ENCODE results near the gene KAT5.
"Not testable (repeated sequence)": the region's sequence is repeated elsewhere in the genome, so short reads cannot be mapped to it uniquely, and the experiment has no call there.

Gene KAT5

DNA sequence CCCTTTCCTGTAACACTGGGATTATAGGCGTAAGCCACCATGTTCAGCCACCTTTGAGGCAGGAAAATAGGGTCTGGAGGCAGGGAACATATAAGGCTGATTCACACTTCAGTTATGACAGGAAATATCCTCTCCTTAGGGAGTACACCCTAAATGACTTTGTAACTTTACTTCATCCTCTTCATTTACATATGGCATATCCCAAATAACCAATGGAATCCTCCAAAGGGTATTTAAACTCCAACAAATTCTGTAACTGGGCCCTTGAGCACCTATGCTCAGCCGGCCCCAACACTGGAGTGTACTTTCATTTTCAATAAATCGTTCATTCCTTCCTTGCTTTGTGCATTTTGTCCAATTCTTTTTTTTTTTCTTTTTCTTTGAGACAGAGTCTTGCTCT, 1.6 kb upstream of the KAT5 start:
- DNase-seq: no peak

DNA sequence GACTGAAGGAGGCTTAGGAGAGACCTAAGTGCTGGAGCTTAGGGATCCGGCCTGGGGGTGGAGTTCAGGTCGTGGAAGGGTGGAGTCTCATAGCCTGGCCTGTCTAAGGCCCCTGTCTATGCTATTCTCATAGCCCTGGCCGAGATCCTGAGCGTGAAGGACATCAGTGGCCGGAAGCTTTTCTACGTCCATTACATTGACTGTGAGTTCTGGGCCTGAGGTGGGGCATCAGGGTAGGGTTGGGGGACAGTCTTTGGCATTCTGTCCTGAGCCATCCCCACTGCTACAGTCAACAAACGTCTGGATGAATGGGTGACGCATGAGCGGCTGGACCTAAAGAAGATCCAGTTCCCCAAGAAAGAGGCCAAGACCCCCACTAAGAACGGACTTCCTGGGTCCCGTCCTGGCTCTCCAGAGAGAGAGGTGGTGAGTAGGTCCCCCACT, 603 bp downstream of the KAT5 start:
- no peak for DNase-seq

DNA sequence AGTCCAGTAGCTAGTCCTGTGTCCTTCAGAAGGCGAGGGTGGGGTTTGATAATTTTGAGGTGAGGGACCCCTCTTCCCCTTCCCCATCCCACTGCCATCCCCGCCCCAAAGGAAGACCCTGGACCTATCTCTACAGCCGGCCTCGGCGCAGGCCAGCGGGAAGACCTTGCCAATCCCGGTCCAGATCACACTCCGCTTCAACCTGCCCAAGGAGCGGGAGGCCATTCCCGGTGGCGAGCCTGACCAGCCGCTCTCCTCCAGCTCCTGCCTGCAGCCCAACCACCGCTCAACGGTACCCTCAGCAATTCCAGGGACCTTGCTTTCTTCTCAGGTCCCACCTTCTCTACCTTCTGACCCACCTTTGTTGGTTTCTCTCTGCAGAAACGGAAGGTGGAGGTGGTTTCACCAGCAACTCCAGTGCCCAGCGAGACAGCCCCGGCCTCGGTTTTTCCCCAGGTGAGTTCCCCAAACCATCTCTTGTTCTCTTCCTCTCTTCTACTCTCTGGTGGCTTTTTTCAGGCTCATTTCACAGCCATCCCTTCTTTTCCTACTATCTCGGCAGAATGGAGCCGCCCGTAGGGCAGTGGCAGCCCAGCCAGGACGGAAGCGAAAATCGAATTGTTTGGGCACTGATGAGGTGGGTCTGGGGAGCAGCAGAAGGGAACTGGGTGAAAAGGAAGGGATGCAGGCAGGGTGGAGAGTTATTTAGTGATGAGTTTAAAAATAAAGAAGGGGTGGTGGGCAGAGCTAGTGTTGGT, 1.3 kb downstream of the KAT5 start:
- DNase-seq: no peak

GRCh38 chr11:65714433-65714832, 2.4 kb downstream of the KAT5 start:
- no peak for DNase-seq

DNA sequence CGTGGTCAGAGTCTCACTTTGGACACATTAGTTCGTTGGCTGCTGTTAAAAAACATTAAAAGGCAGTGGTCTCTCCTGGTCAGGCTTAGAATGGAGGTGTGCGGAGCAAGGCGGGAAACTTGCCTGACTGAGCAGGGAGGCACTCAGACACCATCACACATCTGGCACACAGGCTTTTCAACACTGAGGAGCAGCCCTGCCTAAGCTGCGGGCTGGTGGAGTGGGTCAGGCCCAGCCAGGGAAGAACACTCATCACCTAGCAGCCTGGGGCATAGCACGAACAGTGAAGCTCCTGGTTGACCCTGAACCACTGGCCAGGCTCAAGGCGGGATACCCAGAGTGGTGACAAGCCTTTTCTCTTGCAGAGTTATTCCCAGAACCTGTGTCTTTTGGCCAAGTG, 4.2 kb downstream of the KAT5 start:
- DNase-seq: no peak

GRCh38 chr11:65716774-65717405, 4.8 kb downstream of the KAT5 start:
- DNase-seq: no peak

GRCh38 chr11:65717906-65718305, 5.9 kb downstream of the KAT5 start:
- no peak for DNase-seq

DNA sequence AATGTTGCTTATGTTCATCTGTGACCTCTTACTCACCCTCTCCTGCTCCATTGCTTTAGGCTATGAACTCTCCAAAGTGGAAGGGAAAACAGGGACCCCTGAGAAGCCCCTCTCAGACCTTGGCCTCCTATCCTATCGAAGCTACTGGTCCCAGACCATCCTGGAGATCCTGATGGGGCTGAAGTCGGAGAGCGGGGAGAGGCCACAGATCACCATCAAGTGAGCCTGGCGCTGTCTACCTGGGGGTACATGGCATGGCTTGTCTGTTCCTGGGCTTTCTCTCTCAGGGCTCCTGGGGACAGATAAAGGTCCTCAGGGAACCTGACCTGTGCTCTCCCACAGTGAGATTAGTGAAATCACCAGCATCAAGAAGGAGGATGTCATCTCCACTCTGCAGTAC, 6.5 kb downstream of the KAT5 start:
- no peak for DNase-seq

- DNase-seq: no peak
These were observed 7.0 kb downstream of the KAT5 start for GRCh38 chr11:65718964-65719492.

- DNase-seq: no peak
These were observed 7.8 kb downstream of the KAT5 start for GRCh38 chr11:65719871-65720210.

DNA sequence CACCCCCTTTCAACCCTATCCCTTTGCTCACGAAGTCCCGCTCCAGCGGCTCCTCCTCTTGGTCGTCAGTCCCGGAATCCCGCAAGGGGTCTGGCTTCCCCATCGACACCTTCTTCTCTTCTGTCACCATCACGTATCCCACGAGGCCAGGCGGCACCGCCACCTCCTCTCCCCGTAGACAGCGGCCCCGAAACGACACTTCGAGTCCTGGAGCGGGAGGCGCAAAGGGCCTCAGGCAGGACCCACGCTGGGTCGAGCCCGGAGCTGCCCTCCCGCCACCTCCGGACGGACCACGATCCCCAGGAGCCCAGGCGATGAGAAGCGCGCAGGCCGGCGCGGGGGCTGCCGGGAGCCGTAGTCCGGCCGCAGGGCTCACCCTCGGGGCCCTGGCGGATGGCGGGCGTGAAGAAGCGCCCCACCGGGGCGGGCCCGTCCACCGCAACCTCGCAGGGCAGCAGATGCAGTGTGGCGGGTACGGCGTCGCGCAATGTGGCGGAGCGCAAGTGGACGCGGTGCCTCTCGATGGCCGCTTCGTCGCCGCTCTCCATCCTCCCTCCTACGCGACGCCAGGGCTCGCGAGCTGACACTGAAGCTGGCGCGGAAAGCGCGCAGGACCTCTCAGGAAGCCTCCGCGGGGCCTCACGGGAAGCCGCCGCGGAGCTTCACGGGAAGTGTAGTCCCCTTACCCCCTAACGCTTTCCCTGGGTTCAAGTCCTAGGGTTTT, 8.3 kb downstream of the KAT5 start, which contains the start of gene RNASEH2C:
RNASEH2C (minus strand) TSS at position 588 of the 724 bp plus-strand sequence; CDS start at position 548, 40 bp downstream.
- peak; percentile 81 for DNase-seq

- no peak for DNase-seq
These were observed 10.2 kb downstream of the KAT5 start for GRCh38 chr11:65722261-65722660.

DNA sequence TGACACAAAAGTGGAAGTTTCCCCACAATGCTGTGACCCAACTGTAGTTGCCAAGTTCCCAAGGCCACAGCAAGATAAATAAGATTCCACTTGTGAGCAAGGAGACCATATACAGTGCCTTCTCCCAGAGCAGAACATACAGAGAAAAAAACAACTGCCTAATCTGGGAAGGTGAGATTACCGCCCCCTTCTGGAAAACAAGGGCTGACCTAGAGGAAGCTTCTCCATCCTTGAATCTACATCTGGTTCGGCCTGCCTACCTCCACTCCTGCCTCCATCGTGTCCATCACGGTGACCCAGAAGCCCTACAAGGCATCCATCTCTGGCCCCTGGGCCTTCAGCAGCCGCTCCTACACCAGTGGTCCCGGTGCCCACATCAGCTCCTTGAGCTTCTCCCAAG, 14.6 kb downstream of the KAT5 start:
- no peak for DNase-seq

GRCh38 chr11:65727865-65728264, 15.8 kb downstream of the KAT5 start:
- DNase-seq: no peak

- DNase-seq: no peak
These were observed 18.4 kb downstream of the KAT5 start for GRCh38 chr11:65730461-65730860.

- not testable (repeated sequence) for DNase-seq
These were observed 23.1 kb downstream of the KAT5 start for GRCh38 chr11:65735111-65735510.

DNA sequence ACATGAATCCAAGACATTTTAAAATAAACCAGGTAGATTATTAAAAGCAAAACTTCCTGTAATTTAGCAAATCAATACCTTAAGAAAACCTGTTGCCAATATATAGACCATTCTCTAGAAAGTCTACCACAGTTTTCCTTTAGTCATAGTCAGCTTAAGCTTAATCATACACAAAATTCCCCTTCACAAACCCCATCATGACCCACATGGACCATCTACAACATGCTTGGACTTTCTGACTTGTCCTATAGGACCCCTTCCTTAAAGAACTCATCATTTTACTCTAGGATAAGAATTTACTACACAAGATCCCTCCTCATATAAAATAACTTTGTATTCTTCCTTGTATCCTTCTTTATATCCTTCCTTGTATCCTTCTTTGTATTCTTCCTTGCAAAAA, 24.8 kb downstream of the KAT5 start:
- DNase-seq: no peak

DNA sequence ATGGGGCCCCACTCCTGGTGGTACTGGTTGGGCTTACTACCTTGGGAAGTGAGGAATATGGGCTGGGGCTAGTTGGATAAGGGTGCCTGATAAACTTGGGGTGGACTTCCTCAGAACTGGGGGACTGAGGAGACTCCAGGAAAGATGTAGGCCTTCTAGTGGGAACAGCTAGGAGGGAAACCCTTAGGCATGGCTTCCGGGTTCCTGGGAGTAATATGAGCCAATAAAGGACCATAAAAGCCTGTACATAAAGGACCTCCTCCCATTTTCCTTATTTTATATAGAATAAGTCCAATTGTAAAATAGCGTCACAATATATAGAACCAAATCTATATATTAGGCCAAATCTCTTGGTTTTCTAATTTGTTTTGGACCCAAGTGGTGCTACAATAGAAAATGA, 27.0 kb downstream of the KAT5 start:
- DNase-seq: no peak

DNA sequence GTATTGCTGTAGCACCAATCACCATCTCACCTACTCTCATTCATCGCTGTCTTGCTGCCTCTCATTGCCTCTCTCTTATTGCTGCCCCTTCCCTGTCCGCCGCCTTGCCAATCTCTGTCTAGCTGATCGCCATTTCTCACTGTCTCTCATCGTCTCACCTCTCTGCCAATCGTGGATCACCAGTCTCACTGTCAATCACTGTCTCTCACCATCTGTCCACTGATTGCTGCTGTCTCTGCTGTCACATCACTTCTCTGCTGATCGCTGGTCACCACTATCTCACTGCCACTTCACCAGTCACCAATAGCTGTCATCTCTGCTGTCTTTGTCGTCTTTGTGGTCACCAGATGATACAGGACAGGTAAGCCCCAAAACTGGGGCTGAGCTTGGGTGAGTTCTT, 29.1 kb downstream of the KAT5 start:
- no peak for DNase-seq

DNA sequence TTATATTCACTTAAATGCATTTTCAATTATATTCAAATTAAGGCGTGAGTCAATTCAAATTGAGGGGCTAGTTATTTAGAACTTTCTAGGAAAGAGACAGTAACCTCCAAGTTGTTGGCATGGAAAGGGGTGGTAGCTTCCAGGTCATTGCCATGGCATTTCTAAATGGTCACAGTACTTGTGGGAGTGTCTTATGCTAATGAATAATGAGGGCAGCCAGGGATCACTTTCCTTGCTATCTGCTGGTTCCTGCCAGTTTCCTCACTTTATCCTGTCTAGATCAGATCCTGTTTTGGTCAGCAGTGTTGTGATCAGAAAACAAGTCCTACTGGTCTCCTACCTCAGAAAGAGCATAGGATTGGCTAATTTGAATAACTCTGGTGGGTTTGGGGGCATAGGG, 30.3 kb downstream of the KAT5 start:
- no peak for DNase-seq

DNA sequence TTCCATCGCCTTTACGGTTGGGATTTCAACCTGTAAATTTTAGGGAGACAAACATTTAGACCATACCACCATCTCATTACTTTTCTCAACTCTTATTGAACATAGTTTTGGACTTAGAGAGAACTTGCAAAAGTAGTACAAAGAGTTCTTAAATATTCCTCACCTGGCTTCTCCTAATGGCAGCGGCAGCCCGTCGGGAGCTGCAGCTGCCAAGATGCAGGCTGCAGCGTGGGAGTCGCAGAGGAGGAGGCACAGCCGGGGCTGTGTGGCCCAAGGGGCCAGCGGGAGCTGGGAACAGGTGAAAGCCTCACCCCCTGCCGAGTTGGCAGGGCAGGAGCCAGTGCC, 31.6 kb downstream of the KAT5 start:
- no peak for DNase-seq

GRCh38 chr11:65744026-65744698, 32.1 kb downstream of the KAT5 start:
- DNase-seq: peak; percentile 42

- no peak for DNase-seq
These were observed 32.6 kb downstream of the KAT5 start for GRCh38 chr11:65744699-65745042.

Data from COR-L47 (cell line).